Natural killer cell treated with Interleukin-12 subunit alpha and Interleukin-12 subunit beta and Interleukin-15 and Interleukin-18, amount 100 ng/mL, for 72 hours (primary cell): Measurements from ENCODE around the gene CDK14. TPM values are rescaled to one million over a fixed set of nuclear protein-coding genes. Genes with fewer than 3 reads are reported as not detected.
A peak's percentile ranks its signal among the peaks of the same experiment; 100 is the strongest.
"Not testable (repeated sequence)": the region's sequence is repeated elsewhere in the genome, so short reads cannot be mapped to it uniquely, and the experiment has no call there.

Experiments
- ATAC-seq, 2 donors: fragments of 150-1000 bp; cut with Tn5 transposase in 1 of 2; sonication (Bioruptor Pico), chemical (Tn5 transposase) in 1 of 2; 2 replicates each; pipeline ENCODE4 v1.10.0; 2021
- DNase-seq: peaks from one replicate; pipeline ENCODE4 v3.0.0; 2022; ENCODE audit warnings: low spot score
- H3K27ac Mint-ChIP-seq, 2 donors: 1 replicate in 1 of 2; 2 replicates in 1 of 2; pipeline ENCODE4 v1.8.0; 2022; ENCODE audit warnings: mixed read lengths in 2 of 2, mild to moderate bottlenecking in 1 of 2, moderate library complexity in 1 of 2
- H3K27me3 Mint-ChIP-seq, 2 donors: 1 replicate in 1 of 2; 2 replicates in 1 of 2; pipeline ENCODE4 v1.8.0; 2022; ENCODE audit warnings: mixed read lengths in 2 of 2
- H3K36me3 Mint-ChIP-seq: one replicate; pipeline ENCODE4 v1.8.0; 2022; ENCODE audit warnings: mixed read lengths
- H3K4me1 Mint-ChIP-seq, 2 donors: 1 replicate in 1 of 2; 2 replicates in 1 of 2; pipeline ENCODE4 v1.8.0; 2022; ENCODE audit warnings: low read depth in 2 of 2, mixed read lengths in 2 of 2, mild to moderate bottlenecking in 1 of 2
- H3K4me3 Mint-ChIP-seq: one replicate; pipeline ENCODE4 v1.8.0; 2022; ENCODE audit warnings: mixed read lengths
- H3K9me3 Mint-ChIP-seq: 2 replicates; pipeline ENCODE4 v1.8.0; 2022; ENCODE audit warnings: mixed read lengths
- total RNA-seq, 2 donors: library from RNA; stranded (reverse); gene quantifications; one replicate each; pipeline ENCODE4 v1.2.3, GENCODE V29; 2022

The CDK14 gene
- total RNA-seq, 2 donors from 2014 or later, result 0.76 to 2.8 TPM

DNA sequence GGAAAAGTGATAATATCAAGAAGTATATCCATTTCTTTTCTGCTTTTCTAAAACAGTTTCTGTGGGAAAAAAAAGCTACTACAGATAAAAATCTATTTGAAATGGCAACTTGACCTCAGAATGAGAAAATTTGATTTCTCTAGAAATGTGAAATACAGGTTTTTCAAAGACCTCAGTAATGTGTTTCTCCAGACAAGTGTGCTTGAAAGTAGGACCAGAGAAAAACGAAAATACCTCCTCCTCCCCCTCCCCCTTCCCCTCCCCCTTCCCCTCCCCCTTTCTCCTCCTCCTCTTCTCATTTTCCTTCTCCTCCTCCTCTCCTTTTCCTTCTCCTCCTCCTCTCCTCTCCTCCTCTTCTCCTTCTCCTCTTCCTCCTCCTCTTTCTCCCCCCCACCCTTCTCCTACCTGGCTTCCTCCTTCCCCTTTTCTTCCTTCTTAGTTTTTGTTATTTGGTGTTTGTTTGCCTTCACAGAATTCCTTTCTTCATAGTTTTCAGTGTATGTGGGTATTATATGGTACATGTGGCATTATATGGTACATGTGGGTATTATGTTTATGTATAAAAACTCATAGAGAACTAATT, 179.4 kb downstream of the CDK14 start:
- Mint-ChIP-seq H3K4me1 (no peaks in the 10 kb centered on the region), H3K9me3 (peaks cover 7% of the 10 kb centered on the region), H3K27ac (no peak overlapping the region), H3K36me3 (no peaks in the 10 kb centered on the region), H3K4me3 (no peak overlapping the region), H3K27me3 (no peaks in the 10 kb centered on the region)
- ATAC-seq, result no peak
- DNase-seq, result no peak

DNA sequence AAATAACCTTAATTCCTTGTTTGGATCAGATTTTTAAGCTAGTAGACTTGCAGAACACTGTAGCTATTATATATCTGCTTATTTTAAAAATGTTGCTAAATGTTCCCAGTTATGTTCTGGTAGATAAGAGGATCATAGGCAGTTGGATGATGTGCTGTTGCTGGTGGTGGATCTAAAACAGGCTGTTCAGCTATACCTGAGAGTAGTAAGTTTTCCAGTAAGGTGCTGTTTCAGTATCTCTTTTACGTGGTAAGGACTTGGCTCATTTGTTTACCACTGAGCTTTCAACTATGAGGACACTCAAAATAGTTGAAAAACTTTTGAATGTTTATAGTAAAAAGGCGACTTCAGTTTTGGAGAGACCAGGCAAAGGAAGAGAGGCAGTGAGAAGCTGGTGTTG, 180.9 kb downstream of the CDK14 start:
- no peak overlapping the region for H3K4me3 Mint-ChIP-seq
- peaks cover 3% of the 10 kb centered on the region for H3K9me3 Mint-ChIP-seq
- no peaks in the 10 kb centered on the region for H3K4me1 Mint-ChIP-seq
- no peak for ATAC-seq
- H3K27me3 Mint-ChIP-seq, result no peaks in the 10 kb centered on the region
- H3K27ac Mint-ChIP-seq, result no peak overlapping the region
- no peaks in the 10 kb centered on the region for H3K36me3 Mint-ChIP-seq
- no peak for DNase-seq

DNA sequence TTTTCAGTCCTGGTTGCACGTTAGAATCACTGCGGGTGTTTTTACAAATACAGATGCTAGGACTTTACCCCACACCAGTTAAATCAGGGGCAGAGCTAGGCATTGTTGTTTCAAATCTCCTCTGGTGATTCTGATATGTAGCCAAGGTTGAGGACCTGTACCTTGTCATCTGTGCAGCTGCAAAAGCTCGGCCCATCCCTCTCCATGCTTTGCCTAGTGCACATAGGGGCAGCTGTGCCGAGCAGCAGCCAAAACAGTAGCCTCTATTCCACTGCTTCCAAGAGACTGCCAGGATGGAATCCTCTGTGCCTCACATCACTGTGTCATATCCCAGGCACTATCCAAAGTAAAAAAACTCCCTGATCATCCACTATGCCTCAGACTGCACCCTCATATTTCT, 181.3 kb downstream of the CDK14 start:
- DNase-seq (no peak), ATAC-seq (no peak)
- Mint-ChIP-seq H3K4me3 (no peak overlapping the region), H3K4me1 (no peaks in the 10 kb centered on the region), H3K27me3 (no peaks in the 10 kb centered on the region), H3K9me3 (peaks cover 1% of the 10 kb centered on the region), H3K27ac (no peak overlapping the region), H3K36me3 (no peaks in the 10 kb centered on the region)

DNA sequence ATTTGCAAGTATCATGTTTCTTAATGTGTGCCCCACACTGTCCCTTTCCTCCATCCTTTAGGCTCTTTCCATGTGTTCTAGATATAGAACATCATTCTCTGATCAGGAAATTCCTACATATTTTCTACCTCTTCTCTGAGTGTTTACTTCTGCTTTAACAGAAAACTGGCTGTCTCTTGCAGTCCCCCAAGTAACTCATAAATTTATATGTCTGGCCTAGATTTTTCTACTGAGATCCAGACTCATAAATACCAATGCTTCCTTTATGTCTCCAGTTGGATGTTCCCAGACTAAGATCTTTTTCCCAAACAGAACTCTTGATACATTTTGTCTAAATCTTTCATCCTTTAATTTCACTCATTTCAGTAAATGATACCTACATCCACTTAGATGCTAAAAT, 181.8 kb downstream of the CDK14 start:
- Mint-ChIP-seq H3K4me1 (no peaks in the 10 kb centered on the region), H3K9me3 (no peaks in the 10 kb centered on the region), H3K4me3 (no peak overlapping the region), H3K27ac (no peak overlapping the region), H3K36me3 (no peaks in the 10 kb centered on the region), H3K27me3 (no peaks in the 10 kb centered on the region)
- no peak for ATAC-seq
- DNase-seq, result no peak

DNA sequence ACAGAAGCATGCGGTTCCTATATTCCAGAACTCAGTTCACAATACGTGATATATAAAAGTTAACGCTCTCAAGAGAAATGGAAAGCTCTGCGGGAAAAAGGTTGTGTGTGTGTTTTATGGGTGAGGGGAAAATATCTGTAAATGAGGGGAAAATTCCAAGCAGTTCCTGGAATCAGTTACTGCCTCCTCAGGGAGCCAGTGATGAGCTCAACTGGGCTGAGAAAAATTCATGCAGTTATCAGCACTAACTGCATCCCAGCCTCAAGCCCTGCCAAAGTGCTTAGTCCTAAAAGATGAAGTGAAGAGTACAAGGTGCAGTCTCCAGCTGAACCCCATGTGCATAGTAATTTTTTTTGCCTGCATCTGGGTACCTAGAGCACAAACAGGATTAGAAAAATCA, 191.9 kb downstream of the CDK14 start:
- H3K4me3 Mint-ChIP-seq, result no peak overlapping the region

DNA sequence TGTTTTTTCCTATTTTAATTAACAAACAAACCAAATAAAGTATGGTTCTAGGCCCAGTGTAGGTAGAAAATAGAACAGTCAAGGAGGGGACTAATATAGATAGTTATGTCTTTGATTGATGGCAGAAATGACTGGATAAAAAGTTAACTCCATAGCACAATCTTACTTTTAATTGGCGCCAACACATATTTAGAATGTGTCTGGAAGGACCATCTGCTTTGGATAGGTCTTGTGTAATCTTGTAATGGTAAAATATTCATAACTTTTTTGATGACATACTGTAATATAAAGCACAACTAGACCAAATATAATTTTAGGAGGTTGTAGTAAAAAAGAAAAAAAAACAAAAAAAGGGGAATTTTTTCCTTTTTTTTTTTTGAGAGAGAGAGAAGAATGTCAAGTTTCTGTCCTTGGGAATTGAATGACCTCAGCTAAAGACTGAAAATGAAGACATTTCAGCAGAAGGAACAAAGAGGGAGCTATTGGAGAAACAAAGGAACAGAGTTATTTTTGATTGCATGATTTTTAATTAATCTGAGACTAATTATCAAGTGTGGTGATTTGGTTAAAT, 193.7 kb downstream of the CDK14 start:
- DNase-seq, result no peak
- no peak overlapping the region for H3K4me3 Mint-ChIP-seq
- H3K9me3 Mint-ChIP-seq, result peaks cover 14% of the 10 kb centered on the region
- no peak for ATAC-seq
- H3K36me3 Mint-ChIP-seq, result peaks cover 17% of the 10 kb centered on the region
- no peaks in the 10 kb centered on the region for H3K4me1 Mint-ChIP-seq
- H3K27ac Mint-ChIP-seq, result no peak overlapping the region
- no peaks in the 10 kb centered on the region for H3K27me3 Mint-ChIP-seq

More for the DNA sequence above, 191.9 kb downstream of the CDK14 start:
- Mint-ChIP-seq H3K9me3 (peaks cover 20% of the 10 kb centered on the region), H3K36me3 (peaks cover 8% of the 10 kb centered on the region), H3K27ac (no peak overlapping the region), H3K27me3 (no peaks in the 10 kb centered on the region), H3K4me1 (no peaks in the 10 kb centered on the region)
- DNase-seq (no peak), ATAC-seq (no peak)

DNA sequence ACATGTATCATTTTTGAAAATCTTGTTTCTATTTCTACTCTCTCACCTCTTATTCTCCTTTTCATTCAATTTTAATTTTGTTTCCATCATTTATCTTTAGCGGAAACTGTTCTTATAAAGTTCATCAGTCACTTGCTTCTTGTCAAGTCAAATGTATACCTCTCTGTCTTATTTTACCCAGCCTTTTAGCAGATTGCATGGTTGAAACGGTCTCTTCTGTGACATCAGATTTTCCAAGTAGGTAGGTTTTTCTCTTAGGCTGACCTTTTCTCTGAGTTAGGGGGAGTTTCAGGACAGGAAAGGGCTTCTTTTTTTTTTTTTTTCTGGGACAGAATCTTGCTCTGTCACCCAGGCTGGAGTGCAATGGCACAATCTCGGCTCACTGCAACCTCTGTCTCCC, 195.5 kb downstream of the CDK14 start:
- H3K4me1 Mint-ChIP-seq, result no peaks in the 10 kb centered on the region

DNA sequence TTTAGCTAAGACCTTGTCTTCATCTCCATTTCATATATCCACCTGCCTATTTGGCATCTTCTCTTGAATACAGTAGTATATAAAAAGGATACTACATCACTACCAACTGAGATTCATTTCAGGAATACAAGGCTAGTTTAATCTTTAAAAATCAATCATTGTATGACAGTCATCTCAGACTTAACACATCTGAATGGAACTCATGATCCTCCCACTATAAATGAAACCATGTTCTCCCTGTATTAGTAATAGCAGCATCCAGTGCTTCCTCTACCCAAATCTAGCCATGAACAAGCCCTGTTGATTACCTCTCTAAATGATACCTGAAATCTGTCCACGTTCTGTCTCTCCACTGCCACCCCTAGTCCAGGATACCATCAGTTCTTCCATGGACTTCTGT, 196.2 kb downstream of the CDK14 start:
- Mint-ChIP-seq H3K4me3 (no peak overlapping the region), H3K36me3 (peaks cover 22% of the 10 kb centered on the region), H3K4me1 (no peaks in the 10 kb centered on the region), H3K27ac (no peak overlapping the region), H3K9me3 (peaks cover 26% of the 10 kb centered on the region), H3K27me3 (no peaks in the 10 kb centered on the region)
- ATAC-seq (no peak), DNase-seq (no peak)

More for the DNA sequence above, 195.5 kb downstream of the CDK14 start:
- ATAC-seq, result no peak
- Mint-ChIP-seq H3K27me3 (no peaks in the 10 kb centered on the region), H3K36me3 (peaks cover 22% of the 10 kb centered on the region), H3K4me3 (no peak overlapping the region), H3K27ac (no peak overlapping the region), H3K9me3 (peaks cover 23% of the 10 kb centered on the region)
- no peak for DNase-seq

DNA sequence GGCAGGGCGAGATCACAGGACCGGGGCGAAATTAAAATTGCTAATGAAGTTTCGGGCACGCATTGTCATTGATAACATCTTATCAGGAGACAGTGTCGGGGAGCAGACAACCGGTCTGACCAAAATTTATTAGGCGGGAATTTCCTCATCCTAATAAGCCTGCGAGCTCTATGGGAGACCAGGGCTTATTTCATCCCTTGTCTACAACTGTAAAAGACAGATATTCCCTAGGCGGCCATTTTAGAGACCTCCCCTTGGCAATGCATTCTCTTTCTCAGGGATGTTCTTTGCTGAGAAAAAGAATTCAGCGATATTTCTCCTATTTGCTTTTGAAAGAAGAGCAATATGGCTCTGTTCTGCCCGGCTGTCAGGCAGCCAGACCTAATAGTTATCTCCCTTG, 198.1 kb downstream of the CDK14 start:
- ATAC-seq, H3K27ac Mint-ChIP-seq, H3K4me1 Mint-ChIP-seq, DNase-seq, H3K4me3 Mint-ChIP-seq, H3K27me3 Mint-ChIP-seq: not testable (repeated sequence)
- H3K9me3 Mint-ChIP-seq, result peaks cover 25% of the 10 kb centered on the region
- H3K36me3 Mint-ChIP-seq, result peaks cover 22% of the 10 kb centered on the region

DNA sequence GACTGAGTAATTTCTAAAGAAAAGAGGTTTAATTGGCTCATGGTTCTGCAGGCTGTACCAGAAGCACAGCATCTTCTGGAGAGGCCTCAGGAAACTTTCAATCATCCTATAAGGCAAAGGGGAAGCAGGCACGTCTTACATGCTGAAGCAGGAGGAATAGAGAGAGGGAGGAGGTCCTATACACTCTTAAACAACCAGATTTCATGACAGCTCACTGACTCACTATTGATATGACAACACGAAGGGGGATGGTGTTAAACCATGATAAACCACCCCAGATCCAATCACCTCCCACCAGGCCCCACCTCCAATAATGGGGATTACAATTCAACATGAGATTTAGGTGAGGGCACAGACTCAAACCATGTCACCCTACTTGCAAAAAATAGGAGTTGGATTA, 201.5 kb downstream of the CDK14 start:
- H3K4me3 Mint-ChIP-seq, result no peak overlapping the region
- H3K27ac Mint-ChIP-seq, result no peak overlapping the region
- no peak for ATAC-seq
- H3K4me1 Mint-ChIP-seq, result no peaks in the 10 kb centered on the region
- H3K9me3 Mint-ChIP-seq, result peaks cover 19% of the 10 kb centered on the region
- H3K36me3 Mint-ChIP-seq, result peaks cover 18% of the 10 kb centered on the region
- DNase-seq, result no peak
- H3K27me3 Mint-ChIP-seq, result no peaks in the 10 kb centered on the region

DNA sequence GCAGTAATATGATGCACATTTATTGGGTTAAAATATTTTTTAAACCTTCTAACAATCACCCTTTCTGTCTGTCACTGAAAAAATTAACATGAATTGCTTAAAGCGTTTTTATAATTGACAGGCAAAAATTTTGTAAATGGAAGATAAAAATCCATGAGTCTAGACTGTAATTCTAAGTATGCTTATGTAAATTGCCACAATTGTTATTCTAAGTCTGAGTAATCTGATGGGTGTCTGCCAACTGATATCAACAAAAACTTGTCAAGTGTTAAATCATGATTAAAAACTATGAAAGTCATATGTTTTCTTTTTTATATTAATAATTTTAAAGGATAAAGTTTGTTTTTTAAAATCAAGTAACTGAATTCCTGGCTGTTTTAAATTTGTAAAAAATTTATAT, 208.2 kb downstream of the CDK14 start:
- H3K27ac Mint-ChIP-seq, result no peak overlapping the region
- no peaks in the 10 kb centered on the region for H3K4me1 Mint-ChIP-seq
- DNase-seq (no peak), ATAC-seq (no peak)
- H3K9me3 Mint-ChIP-seq, result peaks cover 21% of the 10 kb centered on the region
- no peaks in the 10 kb centered on the region for H3K27me3 Mint-ChIP-seq
- no peak overlapping the region for H3K4me3 Mint-ChIP-seq
- H3K36me3 Mint-ChIP-seq, result peaks cover 12% of the 10 kb centered on the region

DNA sequence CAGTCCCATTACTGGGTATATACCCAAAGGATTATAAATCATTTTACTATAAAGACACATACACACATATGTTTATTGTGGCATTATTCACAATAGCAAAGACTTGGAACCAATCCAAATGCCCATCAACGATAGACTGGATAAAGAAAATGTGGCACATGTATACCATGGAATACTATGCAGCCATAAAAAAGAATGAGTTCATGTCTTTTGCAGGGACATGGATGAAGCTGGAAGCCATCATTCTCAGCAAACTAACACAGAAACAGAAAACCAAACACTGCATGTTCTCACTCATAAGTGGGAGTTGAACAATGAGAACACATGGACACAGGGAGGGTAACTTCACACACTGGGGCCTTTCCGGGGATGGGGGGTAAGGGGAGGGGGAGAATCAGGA, 219.4 kb downstream of the CDK14 start:
- H3K36me3 Mint-ChIP-seq, H3K27me3 Mint-ChIP-seq, DNase-seq, H3K4me3 Mint-ChIP-seq, H3K4me1 Mint-ChIP-seq, ATAC-seq, H3K27ac Mint-ChIP-seq: not testable (repeated sequence)
- H3K9me3 Mint-ChIP-seq, result peaks cover 15% of the 10 kb centered on the region

DNA sequence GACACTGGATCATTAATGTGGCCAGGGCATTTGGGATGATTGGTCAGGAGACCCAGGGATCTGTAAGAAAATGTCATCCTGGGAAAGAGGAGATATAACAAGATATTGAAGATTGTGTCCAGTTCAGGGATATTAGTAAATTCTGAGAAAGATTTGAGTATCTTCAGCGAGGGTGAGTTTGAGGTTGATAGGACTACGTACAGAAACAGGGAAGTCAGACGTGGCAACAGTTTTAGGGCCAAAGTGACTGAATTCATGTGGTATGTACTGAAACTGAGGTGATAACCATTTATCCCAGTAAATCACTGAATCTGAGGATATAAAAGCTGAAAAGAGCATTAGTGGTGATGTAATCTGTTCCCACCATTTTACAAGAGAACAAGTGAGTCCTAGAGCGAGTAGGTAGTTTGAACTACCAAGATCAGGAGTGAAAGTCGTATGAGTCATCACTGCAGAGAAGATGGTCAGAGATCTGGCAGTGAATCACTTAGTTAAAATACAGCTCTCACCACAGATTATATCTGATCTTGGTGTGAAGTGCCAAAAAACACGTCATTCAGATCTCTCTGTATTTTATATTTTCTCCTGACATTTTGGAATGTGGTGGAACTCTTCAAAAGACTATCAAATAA, 220.5 kb downstream of the CDK14 start:
- no peak for DNase-seq
- peaks cover 18% of the 10 kb centered on the region for H3K9me3 Mint-ChIP-seq
- no peak overlapping the region for H3K4me3 Mint-ChIP-seq
- no peak overlapping the region for H3K27ac Mint-ChIP-seq
- no peaks in the 10 kb centered on the region for H3K27me3 Mint-ChIP-seq
- H3K36me3 Mint-ChIP-seq, result no peaks in the 10 kb centered on the region
- peak; percentile 62 to 79 for ATAC-seq
- H3K4me1 Mint-ChIP-seq, result no peaks in the 10 kb centered on the region

DNA sequence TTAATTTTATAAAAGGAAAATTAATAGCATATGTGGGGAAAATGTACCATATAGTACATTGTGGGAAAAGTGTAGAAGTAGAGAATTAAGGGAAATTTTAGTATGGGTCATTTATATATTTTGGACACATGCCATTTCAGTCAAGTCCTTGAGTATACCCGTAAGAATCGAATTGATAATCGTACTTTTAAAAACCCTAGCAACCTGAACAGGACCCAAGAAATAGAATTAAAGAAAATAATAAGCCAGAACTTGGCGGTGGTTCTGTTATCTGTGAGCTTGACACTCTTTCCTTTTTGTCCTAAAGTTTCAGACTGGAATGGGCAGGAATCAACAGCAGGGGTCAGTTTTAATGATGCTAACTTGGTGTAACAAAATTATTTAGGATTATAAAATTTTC, 221.0 kb downstream of the CDK14 start:
- ATAC-seq (no peak), DNase-seq (no peak)
- no peaks in the 10 kb centered on the region for H3K36me3 Mint-ChIP-seq
- H3K4me3 Mint-ChIP-seq, result no peak overlapping the region
- H3K9me3 Mint-ChIP-seq, result peaks cover 22% of the 10 kb centered on the region
- no peak overlapping the region for H3K27ac Mint-ChIP-seq
- H3K27me3 Mint-ChIP-seq, result no peaks in the 10 kb centered on the region
- H3K4me1 Mint-ChIP-seq, result no peaks in the 10 kb centered on the region
